HEK293 (cell line): ENCODE measurements around the gene VWA3A.

Experiments used
- CTCF ChIA-PET: fragments of 350-600 bp; formaldehyde crosslinking; extraction: SDS; loops from one replicate; lab custom pipeline; 2021; ENCODE audit warnings: antibody characterized with exemption; lab: Yijun Ruan, JAX
- POLR2A ChIA-PET: fragments of 300-600 bp; formaldehyde crosslinking; extraction: SDS; loops from one replicate; lab custom pipeline; 2020; ENCODE audit warnings: antibody characterized with exemption, inconsistent platforms; lab: Yijun Ruan, JAX
- H3K27ac ChIP-seq: fragments of 200-500 bp; sonication (Bioruptor generic); 2 replicates; pipeline ENCODE4 v1.5.1; 2014; ENCODE audit warnings: low read depth, low read length, control low read depth, inconsistent platforms; ENCODE audit errors: extremely low read depth
- H3K36me3 ChIP-seq, 2 experiments: fragments of 200-500 bp in 1 of 2; sonication (Bioruptor generic) in 1 of 2; 1 replicate in 1 of 2; 2 replicates in 1 of 2; pipeline ENCODE4 v1.5.1; 2014 to 2017; ENCODE audit warnings: inconsistent platforms in 2 of 2, low read length in 2 of 2; ENCODE audit not compliant: control insufficient read depth in 2 of 2, insufficient read depth in 1 of 2
- H3K4me1 ChIP-seq: fragments of 200-500 bp; sonication (Bioruptor generic); 2 replicates; pipeline ENCODE4 v1.5.1; 2014; ENCODE audit warnings: mild to moderate bottlenecking, low read length, inconsistent platforms; ENCODE audit not compliant: control insufficient read depth, insufficient read depth
- H3K4me3 ChIP-seq: 2 replicates; pipeline ENCODE4 v1.5.1; 2011; ENCODE audit warnings: low read depth, mild to moderate bottlenecking, control low read depth, low read length, moderate library complexity
- H3K9me3 ChIP-seq: fragments of 200-500 bp; sonication (Bioruptor generic); 2 replicates; pipeline ENCODE4 v1.5.1; 2014; ENCODE audit warnings: low read depth, low read length, inconsistent platforms; ENCODE audit not compliant: control insufficient read depth, insufficient read depth
- HOXC10 ChIP-seq: sonication (generic); formaldehyde crosslinking; IDR thresholded peaks from 2 replicates; pipeline ENCODE4 v1.8.1; 2023; ENCODE audit warnings: mild to moderate bottlenecking, missing genetic modification reagents
- ZBTB20 ChIP-seq: fragments of 450-650 bp; formaldehyde crosslinking; IDR thresholded peaks from 2 replicates; pipeline ENCODE4 v1.5.1; 2016; ENCODE audit warnings: missing biosample characterization, missing genetic modification characterization
- ZBTB48 ChIP-seq: fragments of 450-650 bp; formaldehyde crosslinking; IDR thresholded peaks from 2 replicates; pipeline ENCODE4 v1.5.1; 2016; ENCODE audit warnings: missing biosample characterization, missing genetic modification characterization
- ZNF112 ChIP-seq: fragments of 450-650 bp; formaldehyde crosslinking; IDR thresholded peaks from 2 replicates; pipeline ENCODE4 v1.5.0; 2017; ENCODE audit warnings: missing biosample characterization, missing genetic modification characterization
- ZNF133 ChIP-seq: fragments of 450-650 bp; formaldehyde crosslinking; IDR thresholded peaks from 2 replicates; pipeline ENCODE4 v1.5.1; 2016; ENCODE audit warnings: missing biosample characterization, missing genetic modification characterization
- ZNF174 ChIP-seq: fragments of 450-650 bp; formaldehyde crosslinking; IDR thresholded peaks from 2 replicates; pipeline ENCODE4 v1.5.0; 2017; ENCODE audit warnings: missing biosample characterization, mild to moderate bottlenecking, missing genetic modification characterization
- ZNF184 ChIP-seq: fragments of 450-650 bp; IDR thresholded peaks from 2 replicates; pipeline ENCODE4 v1.5.1; 2018; ENCODE audit warnings: missing biosample characterization, mild to moderate bottlenecking, missing genetic modification characterization
- ZNF19 ChIP-seq: fragments of 450-650 bp; formaldehyde crosslinking; IDR thresholded peaks from 2 replicates; pipeline ENCODE4; 2016; ENCODE audit warnings: missing biosample characterization, missing genetic modification characterization, low read depth
- ZNF211 ChIP-seq: fragments of 450-650 bp; formaldehyde crosslinking; IDR thresholded peaks from 2 replicates; pipeline ENCODE4 v1.5.1; 2016; ENCODE audit warnings: low read depth, missing biosample characterization, missing genetic modification characterization
- ZNF214 ChIP-seq: fragments of 450-650 bp; formaldehyde crosslinking; IDR thresholded peaks from 2 replicates; pipeline ENCODE4 v1.5.1; 2017; ENCODE audit warnings: missing biosample characterization, mild to moderate bottlenecking, missing genetic modification characterization, borderline replicate concordance
- ZNF521 ChIP-seq: fragments of 450-650 bp; formaldehyde crosslinking; IDR thresholded peaks from 2 replicates; pipeline ENCODE4 v1.5.1; 2017; ENCODE audit warnings: missing biosample characterization, mild to moderate bottlenecking, missing genetic modification characterization
- ZNF530 ChIP-seq: fragments of 450-650 bp; formaldehyde crosslinking; IDR thresholded peaks from 2 replicates; pipeline ENCODE4 v1.5.1; 2016; ENCODE audit warnings: low read depth, missing biosample characterization, missing genetic modification characterization
- ZNF621 ChIP-seq: fragments of 450-650 bp; formaldehyde crosslinking; IDR thresholded peaks from 2 replicates; pipeline ENCODE4 v1.5.1; 2017; ENCODE audit warnings: missing biosample characterization, missing genetic modification characterization
- ZNF654 ChIP-seq: fragments of 450-650 bp; formaldehyde crosslinking; IDR thresholded peaks from 2 replicates; pipeline ENCODE4 v1.5.1; 2016; ENCODE audit warnings: low read depth, missing biosample characterization, missing genetic modification characterization
- ZNF830 ChIP-seq: fragments of 450-650 bp; IDR thresholded peaks from 2 replicates; pipeline ENCODE4 v1.5.0; 2018; ENCODE audit warnings: missing biosample characterization, missing genetic modification characterization, low read depth, mild to moderate bottlenecking, moderate library complexity
- TF ChIP-seq, protein P1 (sequence below): fragments of 450-650 bp; formaldehyde crosslinking; IDR thresholded peaks from 2 replicates; pipeline ENCODE4 v1.5.1; 2016; ENCODE audit warnings: missing biosample characterization, missing genetic modification characterization, low read depth
- TF ChIP-seq, protein P2 (sequence below): fragments of 450-650 bp; formaldehyde crosslinking; IDR thresholded peaks from 2 replicates; pipeline ENCODE4 v1.5.1; 2017; ENCODE audit warnings: missing biosample characterization, missing genetic modification characterization
- TF ChIP-seq, protein P3 (sequence below): fragments of 450-650 bp; formaldehyde crosslinking; IDR thresholded peaks from 2 replicates; pipeline ENCODE4 v1.5.1; 2016; ENCODE audit warnings: missing biosample characterization, missing genetic modification characterization
- TF ChIP-seq, protein P4 (sequence below): fragments of 450-650 bp; formaldehyde crosslinking; IDR thresholded peaks from 2 replicates; pipeline ENCODE4 v1.5.1; 2016; ENCODE audit warnings: missing biosample characterization, missing genetic modification characterization
- TF ChIP-seq, protein P5 (sequence below): fragments of 450-650 bp; formaldehyde crosslinking; IDR thresholded peaks from 2 replicates; pipeline ENCODE4 v1.5.1; 2016; ENCODE audit warnings: missing biosample characterization, missing genetic modification characterization
- TF ChIP-seq, protein P6 (sequence below): fragments of 450-650 bp; formaldehyde crosslinking; IDR thresholded peaks from 2 replicates; pipeline ENCODE4 v1.5.1; 2016; ENCODE audit warnings: missing biosample characterization, missing genetic modification characterization
- TF ChIP-seq, protein P7 (sequence below): fragments of 450-650 bp; formaldehyde crosslinking; IDR thresholded peaks from 2 replicates; pipeline ENCODE4 v1.5.1; 2016; ENCODE audit warnings: missing biosample characterization, missing genetic modification characterization
- TF ChIP-seq, protein P8 (sequence below): fragments of 450-650 bp; formaldehyde crosslinking; IDR thresholded peaks from 2 replicates; pipeline ENCODE4 v1.5.1; 2016; ENCODE audit warnings: missing biosample characterization, missing genetic modification characterization, borderline replicate concordance

The VWA3A gene

DNA sequence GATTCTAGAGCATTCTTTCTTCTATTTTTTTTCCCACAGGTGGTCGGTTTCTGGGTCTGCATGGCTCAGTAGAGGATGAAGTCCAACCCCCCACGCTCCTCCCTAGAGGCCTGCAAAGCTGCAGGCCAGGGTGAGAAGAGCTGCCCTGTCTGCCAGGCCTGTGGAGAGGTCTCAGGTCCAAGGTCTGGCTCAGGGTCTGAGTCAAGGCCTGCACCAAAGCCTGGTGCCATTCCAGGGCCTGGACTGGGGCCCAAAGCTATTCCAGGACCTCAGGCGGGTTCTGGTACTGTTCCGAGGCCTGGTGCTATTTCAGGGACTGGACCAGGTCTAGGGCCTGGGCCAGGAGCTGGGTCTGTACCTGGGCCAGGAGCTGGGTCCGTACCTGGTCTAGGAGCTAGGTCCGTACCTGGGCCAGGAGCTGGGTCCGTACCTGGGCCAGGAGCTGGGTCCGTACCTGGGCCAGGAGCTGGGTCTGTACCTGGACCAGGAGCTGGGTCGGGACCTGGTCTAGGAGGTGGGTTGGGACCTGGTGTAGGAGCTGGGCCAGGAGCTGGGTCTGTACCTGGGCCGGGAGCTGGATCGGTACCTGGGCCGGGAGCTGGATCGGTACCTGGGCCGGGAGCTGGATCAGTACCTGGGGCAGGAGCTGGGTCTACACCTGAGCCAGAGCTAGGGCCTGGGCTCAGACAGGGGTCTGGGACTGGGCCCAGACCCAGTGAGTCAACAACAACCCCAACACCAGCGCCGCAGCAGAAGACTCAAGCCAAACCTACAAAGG is 73.4 kb downstream of the VWA3A start:
- TF ChIP-seq ZNF19 (tag by site-specific recombination) (no peak), ZBTB20 (tag by site-specific recombination) (no peak), HOXC10 (CRISPR knock-in tag) (no peak), ZNF654 (tag by site-specific recombination) (no peak)
- TF ChIP-seq, protein P1, sequence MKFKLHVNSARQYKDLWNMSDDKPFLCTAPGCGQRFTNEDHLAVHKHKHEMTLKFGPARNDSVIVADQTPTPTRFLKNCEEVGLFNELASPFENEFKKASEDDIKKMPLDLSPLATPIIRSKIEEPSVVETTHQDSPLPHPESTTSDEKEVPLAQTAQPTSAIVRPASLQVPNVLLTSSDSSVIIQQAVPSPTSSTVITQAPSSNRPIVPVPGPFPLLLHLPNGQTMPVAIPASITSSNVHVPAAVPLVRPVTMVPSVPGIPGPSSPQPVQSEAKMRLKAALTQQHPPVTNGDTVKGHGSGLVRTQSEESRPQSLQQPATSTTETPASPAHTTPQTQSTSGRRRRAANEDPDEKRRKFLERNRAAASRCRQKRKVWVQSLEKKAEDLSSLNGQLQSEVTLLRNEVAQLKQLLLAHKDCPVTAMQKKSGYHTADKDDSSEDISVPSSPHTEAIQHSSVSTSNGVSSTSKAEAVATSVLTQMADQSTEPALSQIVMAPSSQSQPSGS, result no peak
- TF ChIP-seq, protein P2, sequence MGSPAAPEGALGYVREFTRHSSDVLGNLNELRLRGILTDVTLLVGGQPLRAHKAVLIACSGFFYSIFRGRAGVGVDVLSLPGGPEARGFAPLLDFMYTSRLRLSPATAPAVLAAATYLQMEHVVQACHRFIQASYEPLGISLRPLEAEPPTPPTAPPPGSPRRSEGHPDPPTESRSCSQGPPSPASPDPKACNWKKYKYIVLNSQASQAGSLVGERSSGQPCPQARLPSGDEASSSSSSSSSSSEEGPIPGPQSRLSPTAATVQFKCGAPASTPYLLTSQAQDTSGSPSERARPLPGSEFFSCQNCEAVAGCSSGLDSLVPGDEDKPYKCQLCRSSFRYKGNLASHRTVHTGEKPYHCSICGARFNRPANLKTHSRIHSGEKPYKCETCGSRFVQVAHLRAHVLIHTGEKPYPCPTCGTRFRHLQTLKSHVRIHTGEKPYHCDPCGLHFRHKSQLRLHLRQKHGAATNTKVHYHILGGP (tag by site-specific recombination), result no peak
- TF ChIP-seq, protein P3, sequence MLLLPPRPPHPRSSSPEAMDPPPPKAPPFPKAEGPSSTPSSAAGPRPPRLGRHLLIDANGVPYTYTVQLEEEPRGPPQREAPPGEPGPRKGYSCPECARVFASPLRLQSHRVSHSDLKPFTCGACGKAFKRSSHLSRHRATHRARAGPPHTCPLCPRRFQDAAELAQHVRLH (tag by site-specific recombination), result no peak
- Histone ChIP-seq H3K4me1 (no peaks in the 10 kb centered on the region), H3K27ac (no peak overlapping the region), H3K4me3 (no peak overlapping the region), H3K9me3 (no peaks in the 10 kb centered on the region), H3K36me3 (no peaks in the 10 kb centered on the region)
- POLR2A ChIA-PET, result no interaction called here
- CTCF ChIA-PET, result no interaction called here

DNA sequence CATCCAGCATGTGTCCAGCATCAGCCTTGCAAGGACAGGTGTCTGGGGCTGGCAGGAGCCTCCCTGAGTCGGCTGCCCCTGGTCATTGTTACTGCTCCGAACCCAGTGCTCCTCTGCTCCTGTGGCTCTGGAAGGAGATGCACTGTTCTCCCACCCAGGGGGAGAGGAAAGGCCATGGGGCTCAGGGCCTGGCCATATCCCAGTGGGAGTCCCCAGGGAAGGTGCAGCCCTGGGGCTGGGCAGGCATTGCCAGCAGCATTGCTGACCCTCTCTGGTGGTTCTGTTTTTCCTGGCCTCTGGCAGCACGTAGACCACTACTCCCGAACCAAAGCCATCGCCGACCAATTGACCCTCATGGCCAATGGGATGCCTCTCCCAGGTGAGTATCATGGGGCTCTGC is 79.6 kb downstream of the VWA3A start:
- no peak for TF ChIP-seq ZNF214
- TF ChIP-seq, protein P4, sequence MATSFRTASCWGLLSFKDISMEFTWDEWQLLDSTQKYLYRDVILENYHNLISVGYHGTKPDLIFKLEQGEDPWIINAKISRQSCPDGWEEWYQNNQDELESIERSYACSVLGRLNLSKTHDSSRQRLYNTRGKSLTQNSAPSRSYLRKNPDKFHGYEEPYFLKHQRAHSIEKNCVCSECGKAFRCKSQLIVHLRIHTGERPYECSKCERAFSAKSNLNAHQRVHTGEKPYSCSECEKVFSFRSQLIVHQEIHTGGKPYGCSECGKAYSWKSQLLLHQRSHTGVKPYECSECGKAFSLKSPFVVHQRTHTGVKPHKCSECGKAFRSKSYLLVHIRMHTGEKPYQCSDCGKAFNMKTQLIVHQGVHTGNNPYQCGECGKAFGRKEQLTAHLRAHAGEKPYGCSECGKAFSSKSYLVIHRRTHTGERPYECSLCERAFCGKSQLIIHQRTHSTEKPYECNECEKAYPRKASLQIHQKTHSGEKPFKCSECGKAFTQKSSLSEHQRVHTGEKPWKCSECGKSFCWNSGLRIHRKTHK (tag by site-specific recombination), result no peak
- TF ChIP-seq, protein P5, sequence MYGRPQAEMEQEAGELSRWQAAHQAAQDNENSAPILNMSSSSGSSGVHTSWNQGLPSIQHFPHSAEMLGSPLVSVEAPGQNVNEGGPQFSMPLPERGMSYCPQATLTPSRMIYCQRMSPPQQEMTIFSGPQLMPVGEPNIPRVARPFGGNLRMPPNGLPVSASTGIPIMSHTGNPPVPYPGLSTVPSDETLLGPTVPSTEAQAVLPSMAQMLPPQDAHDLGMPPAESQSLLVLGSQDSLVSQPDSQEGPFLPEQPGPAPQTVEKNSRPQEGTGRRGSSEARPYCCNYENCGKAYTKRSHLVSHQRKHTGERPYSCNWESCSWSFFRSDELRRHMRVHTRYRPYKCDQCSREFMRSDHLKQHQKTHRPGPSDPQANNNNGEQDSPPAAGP (tag by site-specific recombination), result no peak
- TF ChIP-seq ZNF530 (tag by site-specific recombination), result no peak
- TF ChIP-seq ZNF621 (tag by site-specific recombination), result no peak
- no peak for TF ChIP-seq ZNF211 (tag by site-specific recombination)
- TF ChIP-seq, protein P6, sequence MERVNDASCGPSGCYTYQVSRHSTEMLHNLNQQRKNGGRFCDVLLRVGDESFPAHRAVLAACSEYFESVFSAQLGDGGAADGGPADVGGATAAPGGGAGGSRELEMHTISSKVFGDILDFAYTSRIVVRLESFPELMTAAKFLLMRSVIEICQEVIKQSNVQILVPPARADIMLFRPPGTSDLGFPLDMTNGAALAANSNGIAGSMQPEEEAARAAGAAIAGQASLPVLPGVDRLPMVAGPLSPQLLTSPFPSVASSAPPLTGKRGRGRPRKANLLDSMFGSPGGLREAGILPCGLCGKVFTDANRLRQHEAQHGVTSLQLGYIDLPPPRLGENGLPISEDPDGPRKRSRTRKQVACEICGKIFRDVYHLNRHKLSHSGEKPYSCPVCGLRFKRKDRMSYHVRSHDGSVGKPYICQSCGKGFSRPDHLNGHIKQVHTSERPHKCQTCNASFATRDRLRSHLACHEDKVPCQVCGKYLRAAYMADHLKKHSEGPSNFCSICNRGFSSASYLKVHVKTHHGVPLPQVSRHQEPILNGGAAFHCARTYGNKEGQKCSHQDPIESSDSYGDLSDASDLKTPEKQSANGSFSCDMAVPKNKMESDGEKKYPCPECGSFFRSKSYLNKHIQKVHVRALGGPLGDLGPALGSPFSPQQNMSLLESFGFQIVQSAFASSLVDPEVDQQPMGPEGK (tag by site-specific recombination), result no peak
- no peak for TF ChIP-seq ZBTB48 (tag by site-specific recombination)
- TF ChIP-seq ZNF133 (tag by site-specific recombination), result no peak
- TF ChIP-seq ZNF184, result no peak
- TF ChIP-seq ZNF174 (tag by site-specific recombination), result no peak
- TF ChIP-seq, protein P7, sequence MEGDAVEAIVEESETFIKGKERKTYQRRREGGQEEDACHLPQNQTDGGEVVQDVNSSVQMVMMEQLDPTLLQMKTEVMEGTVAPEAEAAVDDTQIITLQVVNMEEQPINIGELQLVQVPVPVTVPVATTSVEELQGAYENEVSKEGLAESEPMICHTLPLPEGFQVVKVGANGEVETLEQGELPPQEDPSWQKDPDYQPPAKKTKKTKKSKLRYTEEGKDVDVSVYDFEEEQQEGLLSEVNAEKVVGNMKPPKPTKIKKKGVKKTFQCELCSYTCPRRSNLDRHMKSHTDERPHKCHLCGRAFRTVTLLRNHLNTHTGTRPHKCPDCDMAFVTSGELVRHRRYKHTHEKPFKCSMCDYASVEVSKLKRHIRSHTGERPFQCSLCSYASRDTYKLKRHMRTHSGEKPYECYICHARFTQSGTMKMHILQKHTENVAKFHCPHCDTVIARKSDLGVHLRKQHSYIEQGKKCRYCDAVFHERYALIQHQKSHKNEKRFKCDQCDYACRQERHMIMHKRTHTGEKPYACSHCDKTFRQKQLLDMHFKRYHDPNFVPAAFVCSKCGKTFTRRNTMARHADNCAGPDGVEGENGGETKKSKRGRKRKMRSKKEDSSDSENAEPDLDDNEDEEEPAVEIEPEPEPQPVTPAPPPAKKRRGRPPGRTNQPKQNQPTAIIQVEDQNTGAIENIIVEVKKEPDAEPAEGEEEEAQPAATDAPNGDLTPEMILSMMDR (tag by site-specific recombination), result no peak
- no peak for TF ChIP-seq ZNF830 (tag by site-specific recombination)
- TF ChIP-seq ZNF112, result no peak
- TF ChIP-seq, protein P8, sequence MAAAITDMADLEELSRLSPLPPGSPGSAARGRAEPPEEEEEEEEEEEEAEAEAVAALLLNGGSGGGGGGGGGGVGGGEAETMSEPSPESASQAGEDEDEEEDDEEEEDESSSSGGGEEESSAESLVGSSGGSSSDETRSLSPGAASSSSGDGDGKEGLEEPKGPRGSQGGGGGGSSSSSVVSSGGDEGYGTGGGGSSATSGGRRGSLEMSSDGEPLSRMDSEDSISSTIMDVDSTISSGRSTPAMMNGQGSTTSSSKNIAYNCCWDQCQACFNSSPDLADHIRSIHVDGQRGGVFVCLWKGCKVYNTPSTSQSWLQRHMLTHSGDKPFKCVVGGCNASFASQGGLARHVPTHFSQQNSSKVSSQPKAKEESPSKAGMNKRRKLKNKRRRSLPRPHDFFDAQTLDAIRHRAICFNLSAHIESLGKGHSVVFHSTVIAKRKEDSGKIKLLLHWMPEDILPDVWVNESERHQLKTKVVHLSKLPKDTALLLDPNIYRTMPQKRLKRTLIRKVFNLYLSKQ (tag by site-specific recombination), result no peak
- TF ChIP-seq ZNF521 (tag by site-specific recombination), result no peak
- no peaks in the 10 kb centered on the region for H3K4me1 ChIP-seq
- H3K4me3 ChIP-seq, result no peak overlapping the region
- ChIA-PET CTCF (interaction anchor here (0.6 to 1.6 kb wide), 3 partner anchors 72 to 515 kb away, joined by 3 to 4 read pairs (median 3); no protein-coding TSS in a partner anchor), POLR2A (no interaction called here)
- no peaks in the 10 kb centered on the region for H3K9me3 ChIP-seq
- H3K27ac ChIP-seq, result no peak overlapping the region
- H3K36me3 ChIP-seq, result no peaks in the 10 kb centered on the region
